ENCODE data around the gene ADAMTS17.

- TF ChIP-seq POLR2AphosphoS5 (IDR thresholded peaks at IDR 0.05; ENCODE audit: low read depth, low read length) (no peak), TCF7L2 (IDR thresholded peaks at IDR 0.05; ENCODE audit: borderline replicate concordance, extremely low read depth, insufficient read depth, insufficient read length) (no peak), CTCF (IDR thresholded peaks at IDR 0.05 in 2 of 3, conservative IDR thresholded peaks at IDR 0.05 in 1 of 3; ENCODE audit: borderline replicate concordance in 1 of 3, insufficient read depth in 1 of 3, low read depth in 2 of 3, low read length in 2 of 3) (no peak)
Observed at GRCh38 chr15:100152463-100152862, 189.3 kb downstream of the ADAMTS17 start.

Data from HCT116 (cell line).